HepG2 (cell line): Measurements from ENCODE around the gene GRM7. TPM values are rescaled to one million over a fixed set of nuclear protein-coding genes. Genes with fewer than 3 reads are reported as not detected.

Experiments used
- ATAC-seq: fragments of 200-7000 bp; cut with Tn5 transposase; 3 replicates; pipeline ENCODE4 v1.9.1; 2020; ENCODE audit warnings: mild to moderate bottlenecking, moderate library complexity
- BruUV-seq: library from RNA; stranded (reverse); fragments of 400-500 nt; replicated peaks from 2 replicates; lab custom pipeline; 2021; lab: Mats Ljungman, UMichigan
- CTCF ChIA-PET: fragments of 300-600 bp; formaldehyde crosslinking; extraction: SDS; loops from one replicate; lab custom pipeline; 2021; ENCODE audit warnings: low total read pairs, inconsistent platforms, low intra/inter-chr PET ratio; lab: Yijun Ruan, JAX
- POLR2A ChIA-PET: fragments of 350-600 bp; sonication (Branson Sonifier 250); formaldehyde crosslinking; loops from one replicate; lab custom pipeline; 2020; ENCODE audit warnings: antibody characterized with exemption, inconsistent platforms; lab: Yijun Ruan, JAX
- DNase-seq: peaks from one replicate; pipeline ENCODE4 v3.0.0-alpha.2; 2015; ENCODE audit warnings: low spot score
- FAIRE-seq: peaks from 3 replicates; lab custom pipeline; 2011; peaks lifted over from hg19 to GRCh38; lab: Jason Lieb, UNC
- H2AFZ ChIP-seq: one replicate; pipeline ENCODE4 v1.6.1; 2011; ENCODE audit warnings: low read length, inconsistent platforms
- H3K27ac ChIP-seq: fragments of 300-600 bp; 3 replicates; pipeline ENCODE4 v1.8.0; 2011; ENCODE audit warnings: mixed run types, mild to moderate bottlenecking, mixed read lengths, low read length, inconsistent platforms; ENCODE audit not compliant: insufficient read depth; ENCODE audit errors: extremely low read length
- H3K27me3 ChIP-seq, 2 experiments: fragments of 200-600 bp in 1 of 2; 2 replicates in 1 of 2; 3 replicates in 1 of 2; pipeline versions ENCODE4 v1.6.0 to v1.8.0; 2011; ENCODE audit warnings: low read length in 2 of 2, mild to moderate bottlenecking in 2 of 2, moderate library complexity in 2 of 2, inconsistent platforms in 1 of 2; ENCODE audit not compliant: insufficient read depth in 2 of 2, control insufficient read depth in 1 of 2
- H3K36me3 ChIP-seq, 2 experiments: fragments of 200-600 bp in 1 of 2; replicated peaks in 1 of 2; 2 replicates in 1 of 2; 3 replicates in 1 of 2; pipeline versions ENCODE4 v1.5.1 to v1.8.0; 2011; ENCODE audit warnings: low read length in 2 of 2, inconsistent platforms in 1 of 2; ENCODE audit not compliant: insufficient read depth in 2 of 2, control insufficient read depth in 1 of 2
- H3K4me1 ChIP-seq: 2 replicates; pipeline ENCODE4 v1.5.1; 2012; ENCODE audit warnings: low read length, inconsistent platforms; ENCODE audit not compliant: insufficient read depth
- H3K4me2 ChIP-seq: 2 replicates; pipeline ENCODE4 v1.6.0; 2011; ENCODE audit warnings: low read depth, low read length, inconsistent platforms
- H3K4me3 ChIP-seq, 3 experiments: fragments of 200-600 bp in 1 of 3; sonication (generic), shearing (Covaris generic) in 1 of 3; replicated peaks in 1 of 3; 2 replicates each; pipeline ENCODE4 v1.5.1; 2011 to 2016; ENCODE audit warnings: low read length in 3 of 3, inconsistent platforms in 2 of 3, low read depth in 2 of 3, mild to moderate bottlenecking in 2 of 3, control low read depth in 1 of 3, mixed read lengths in 1 of 3; ENCODE audit not compliant: insufficient read depth in 1 of 3
- H3K79me2 ChIP-seq: one replicate; pipeline ENCODE4 v1.6.1; 2011; ENCODE audit warnings: low read length, inconsistent platforms; ENCODE audit not compliant: insufficient read depth
- H3K9ac ChIP-seq: 2 replicates; pipeline ENCODE4 v1.6.0; 2011; ENCODE audit warnings: mild to moderate bottlenecking, low read depth, low read length, inconsistent platforms; ENCODE audit not compliant: insufficient read depth
- H3K9me3 ChIP-seq: 2 replicates; pipeline ENCODE4 v1.5.1; 2012; ENCODE audit warnings: mild to moderate bottlenecking, low read length
- H4K20me1 ChIP-seq: 2 replicates; pipeline ENCODE4 v1.6.0; 2011; ENCODE audit warnings: inconsistent platforms, mild to moderate bottlenecking, low read length, moderate library complexity; ENCODE audit not compliant: insufficient read depth
- CREM ChIP-seq, 2 experiments: sonication (generic) in 1 of 2; formaldehyde crosslinking in 1 of 2; IDR thresholded peaks; 2 replicates each; pipeline versions ENCODE4 v1.4.0 to v1.6.1; 2016 to 2020; ENCODE audit warnings: antibody characterized with exemption in 1 of 2, mild to moderate bottlenecking in 1 of 2, missing genetic modification reagents in 1 of 2
- FOXC1 ChIP-seq: sonication (generic); formaldehyde crosslinking; IDR thresholded peaks from 2 replicates; pipeline ENCODE4 v1.8.0; 2022; ENCODE audit warnings: mild to moderate bottlenecking, missing genetic modification reagents, borderline replicate concordance
- NONO ChIP-seq, 2 experiments: fragments of 450-650 bp in 1 of 2; sonication (generic) in 1 of 2; formaldehyde crosslinking in 1 of 2; IDR thresholded peaks in 1 of 2; conservative IDR thresholded peaks in 1 of 2; 2 replicates each; pipeline versions ENCODE4 v1.6.1 to v1.8.0; 2017 to 2022; ENCODE audit warnings: mild to moderate bottlenecking in 1 of 2, missing genetic modification reagents in 1 of 2, moderate library complexity in 1 of 2
- POLR2G ChIP-seq: fragments of 200-400 bp; formaldehyde crosslinking; IDR thresholded peaks from 2 replicates; pipeline ENCODE4 v1.6.1; 2018; ENCODE audit warnings: mild to moderate bottlenecking, low read depth, low read length, moderate library complexity
- SP140L ChIP-seq: sonication (generic); formaldehyde crosslinking; IDR thresholded peaks from 2 replicates; pipeline ENCODE4 v1.4.0; 2020; ENCODE audit warnings: missing genetic modification reagents, borderline replicate concordance
- ZNF432 ChIP-seq: sonication (generic); formaldehyde crosslinking; IDR thresholded peaks from 2 replicates; pipeline ENCODE4 v1.5.0; 2020; ENCODE audit warnings: missing genetic modification reagents, mild to moderate bottlenecking, borderline replicate concordance
- ZNF501 ChIP-seq: sonication (generic); formaldehyde crosslinking; IDR thresholded peaks from 2 replicates; pipeline ENCODE4 v1.5.1; 2020; ENCODE audit warnings: mild to moderate bottlenecking, moderate library complexity, missing genetic modification reagents
- WGBS: methylation state at CpG from one replicate; pipeline ENCODE4 v1.1.6; 2017; ENCODE audit warnings: low lambda C conversion rate; 5-methylcytosine and 5-hydroxymethylcytosine counted together
- in situ Hi-C: cut with HindIII; loops from 2 replicates; pipeline ENCODE4 v1.10.0; 2017; ENCODE audit warnings: low pct_unique_long_range_greater_than_20kb; ENCODE audit not compliant: extremely low pct_ligation_motif_present
- intact Hi-C: fragments of 100-400 bp; cut with micrococcal nuclease; formaldehyde crosslinking; loops from one replicate; pipeline ENCODE4 v1.10.0; 2022; ENCODE audit not compliant: unreplicated experiment
- polyA plus RNA-seq, 8 experiments: library from polyadenylated mRNA; depleted of rRNA in 3 of 8; stranded (reverse) in 7 of 8; unstranded in 1 of 8; fragments of >200 nt; fragmentation: Illumina TruSeq in 4 of 8; extraction: Trizol in 4 of 8; gene quantifications; 2 replicates each; pipeline versions ENCODE4 v1.2.1 to v1.2.3, GENCODE V29; 2011 to 2016; ENCODE audit warnings: low read depth in 4 of 8, missing spikeins in 1 of 8, mixed read lengths in 1 of 8; ENCODE audit not compliant: insufficient read depth in 1 of 8
- total RNA-seq, 5 experiments: library from RNA; depleted of rRNA; stranded (reverse); fragments of >200 nt; fragmentation: Illumina TruSeq; extraction: Trizol; gene quantifications; 2 replicates each; pipeline ENCODE4 v1.2.3, GENCODE V29; 2016; ENCODE audit warnings: low read depth in 1 of 5
- TF ChIP-seq, protein P1 (sequence below): sonication (generic); formaldehyde crosslinking; IDR thresholded peaks from 2 replicates; pipeline ENCODE4 v1.5.1; 2020; ENCODE audit warnings: mild to moderate bottlenecking, missing genetic modification reagents, borderline replicate concordance
- TF ChIP-seq, protein P2 (sequence below): IDR thresholded peaks from 2 replicates; pipeline ENCODE4 v1.6.1; 2016; ENCODE audit warnings: missing compliant biosample characterization, missing genetic modification reagents, borderline replicate concordance

The GRM7 gene
- total and polyA plus RNA-seq, 2 of the 13 experiments (the other 11 are each of a cell fraction or from before 2014, with no cell fraction given), result not detected

DNA sequence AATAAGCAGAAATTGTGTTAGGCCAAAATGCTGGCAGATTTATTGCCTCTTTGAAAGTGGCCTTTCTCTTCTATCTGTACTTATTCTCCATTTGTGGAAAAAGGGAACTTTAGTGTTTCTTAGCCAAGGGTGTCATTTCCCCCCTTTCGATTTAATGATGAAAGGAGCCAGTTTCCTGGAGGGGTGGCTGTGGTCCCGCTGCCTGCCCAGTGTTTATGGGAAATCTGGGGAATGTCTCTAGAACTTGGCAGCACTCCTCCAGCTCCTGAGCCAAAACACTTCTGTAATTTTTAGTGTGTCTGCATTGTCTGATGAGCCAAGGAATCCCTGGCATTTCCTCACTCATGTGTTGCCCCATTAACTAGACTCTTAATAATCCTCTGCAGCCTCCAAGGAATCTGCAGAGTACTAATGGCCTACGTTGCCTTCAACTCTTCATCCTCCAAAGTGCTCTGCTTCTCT, 448.8 kb downstream of the GRM7 start:
- H3K27me3 ChIP-seq, result no peaks in the 10 kb centered on the region
- no peaks in the 10 kb centered on the region for H3K36me3 ChIP-seq
- H3K9me3 ChIP-seq, result peaks cover 65% of the 10 kb centered on the region
- no peak for DNase-seq
- intact Hi-C loops, result no loop called here
- in situ Hi-C loops, result no loop called here
- H3K9ac ChIP-seq, result no peak overlapping the region
- H3K4me3 ChIP-seq, result no peak overlapping the region
- no peaks in the 10 kb centered on the region for H3K4me1 ChIP-seq
- CTCF ChIA-PET, result no interaction called here
- H3K79me2 ChIP-seq, result no peaks in the 10 kb centered on the region
- no TSS peak for BruUV-seq
- ATAC-seq, result no peak
- no peak overlapping the region for H3K27ac ChIP-seq
- H2AFZ ChIP-seq, result no peak overlapping the region
- TF ChIP-seq ZNF432 (no peak), NONO (IDR thresholded peaks at IDR 0.05) (no peak), NONO (CRISPR knock-in tag; conservative IDR thresholded peaks at IDR 0.05) (no peak), POLR2G (no peak), ZNF501 (CRISPR knock-in tag) (no peak), SP140L (CRISPR knock-in tag) (no peak), FOXC1 (no peak), CREM (IDR thresholded peaks at IDR 0.05) (no peak), CREM (CRISPR knock-in tag; IDR thresholded peaks at IDR 0.05) (no peak)
- TF ChIP-seq, protein P1, sequence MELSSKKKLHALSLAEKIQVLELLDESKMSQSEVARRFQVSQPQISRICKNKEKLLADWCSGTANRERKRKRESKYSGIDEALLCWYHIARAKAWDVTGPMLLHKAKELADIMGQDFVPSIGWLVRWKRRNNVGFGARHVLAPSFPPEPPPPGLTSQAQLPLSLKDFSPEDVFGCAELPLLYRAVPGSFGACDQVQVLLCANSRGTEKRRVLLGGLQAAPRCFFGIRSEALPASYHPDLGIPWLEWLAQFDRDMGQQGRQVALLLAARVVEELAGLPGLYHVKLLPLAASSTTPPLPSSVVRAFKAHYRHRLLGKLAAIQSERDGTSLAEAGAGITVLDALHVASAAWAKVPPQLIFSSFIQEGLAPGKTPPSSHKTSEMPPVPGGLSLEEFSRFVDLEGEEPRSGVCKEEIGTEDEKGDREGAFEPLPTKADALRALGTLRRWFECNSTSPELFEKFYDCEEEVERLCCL (CRISPR knock-in tag), result no peak
- TF ChIP-seq, protein P2, sequence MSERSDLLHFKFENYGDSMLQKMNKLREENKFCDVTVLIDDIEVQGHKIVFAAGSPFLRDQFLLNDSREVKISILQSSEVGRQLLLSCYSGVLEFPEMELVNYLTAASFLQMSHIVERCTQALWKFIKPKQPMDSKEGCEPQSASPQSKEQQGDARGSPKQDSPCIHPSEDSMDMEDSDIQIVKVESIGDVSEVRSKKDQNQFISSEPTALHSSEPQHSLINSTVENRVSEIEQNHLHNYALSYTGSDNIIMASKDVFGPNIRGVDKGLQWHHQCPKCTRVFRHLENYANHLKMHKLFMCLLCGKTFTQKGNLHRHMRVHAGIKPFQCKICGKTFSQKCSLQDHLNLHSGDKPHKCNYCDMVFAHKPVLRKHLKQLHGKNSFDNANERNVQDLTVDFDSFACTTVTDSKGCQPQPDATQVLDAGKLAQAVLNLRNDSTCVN, result no peak
- TF ChIP-seq, all 625 proteins: peak for 0
- POLR2A ChIA-PET, result no interaction called here
- FAIRE-seq, result no peak
- no peaks in the 10 kb centered on the region for H4K20me1 ChIP-seq
- no peak overlapping the region for H3K4me2 ChIP-seq
- 0% methylated on average over 3 of the region's 3 CpGs for WGBS
